Measurements from ENCODE around the gene ZFX.

ZFX gene

GRCh38 chrX:24242649-24243175 lies 93.2 kb downstream of the ZFX start:
- peak; percentile 71 for DNase-seq

GRCh38 chrX:24243188-24243587 lies 93.7 kb downstream of the ZFX start:
- no peak for DNase-seq

- DNase-seq: no peak
Measured at GRCh38 chrX:24243692-24244091, 94.2 kb downstream of the ZFX start.

- DNase-seq: no peak
Measured at GRCh38 chrX:24245202-24245601, 95.7 kb downstream of the ZFX start.

GRCh38 chrX:24248042-24248441 lies 98.5 kb downstream of the ZFX start:
- no peak for DNase-seq

- no peak for DNase-seq
Measured at GRCh38 chrX:24253030-24253429, 103.5 kb downstream of the ZFX start.

- DNase-seq: no peak
Measured at GRCh38 chrX:24253469-24253868, 103.9 kb downstream of the ZFX start.

- no peak for DNase-seq
Measured at GRCh38 chrX:24257011-24257410, 107.5 kb downstream of the ZFX start.

- peak; percentile 42 for DNase-seq
Measured at GRCh38 chrX:24259544-24260240, 110.2 kb downstream of the ZFX start.

- DNase-seq: peak; percentile 55
Measured at GRCh38 chrX:24260842-24261550, 111.5 kb downstream of the ZFX start.

- no peak for DNase-seq
Measured at GRCh38 chrX:24262309-24262708, 112.8 kb downstream of the ZFX start.

- no peak for DNase-seq
Measured at GRCh38 chrX:24264383-24264782, 114.9 kb downstream of the ZFX start.
